Measurements from ENCODE around the gene AP2M1. TPM values are rescaled to one million over a fixed set of nuclear protein-coding genes. Genes with fewer than 3 reads are reported as not detected.
A peak's percentile ranks its signal among the peaks of the same experiment; 100 is the strongest.

Gene AP2M1
- total RNA-seq, 1 donor from 2014 or later = 389 TPM

DNA sequence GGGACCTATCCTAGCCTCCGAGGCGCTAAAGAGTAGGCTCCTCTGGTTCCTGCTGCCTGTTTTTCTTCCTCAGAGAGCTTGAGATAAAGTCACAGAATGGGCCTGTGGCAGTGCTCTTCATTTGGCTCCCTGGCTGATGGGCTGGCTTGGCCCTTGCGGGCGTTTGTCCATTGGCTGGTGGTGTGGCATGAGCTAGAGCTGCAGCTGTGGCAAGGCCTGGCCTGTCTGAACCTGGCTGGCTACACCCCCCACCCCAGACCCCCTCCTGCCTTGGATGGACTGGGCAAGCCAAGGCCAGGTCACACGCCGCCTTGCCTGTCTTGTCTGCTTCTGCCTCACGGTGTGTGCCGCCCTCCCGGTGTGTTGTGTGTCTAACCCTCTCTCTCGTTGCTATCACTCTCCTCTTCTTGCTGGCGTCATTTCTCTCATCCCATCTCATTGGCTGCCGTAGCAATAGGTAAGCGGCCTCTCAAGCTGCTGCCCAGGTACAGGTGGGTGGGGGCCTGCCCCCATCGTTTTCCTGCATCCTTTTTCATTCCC, 3.2 kb downstream of the AP2M1 start:
- no peak for DNase-seq (ENCODE audit: low spot score)

DNA sequence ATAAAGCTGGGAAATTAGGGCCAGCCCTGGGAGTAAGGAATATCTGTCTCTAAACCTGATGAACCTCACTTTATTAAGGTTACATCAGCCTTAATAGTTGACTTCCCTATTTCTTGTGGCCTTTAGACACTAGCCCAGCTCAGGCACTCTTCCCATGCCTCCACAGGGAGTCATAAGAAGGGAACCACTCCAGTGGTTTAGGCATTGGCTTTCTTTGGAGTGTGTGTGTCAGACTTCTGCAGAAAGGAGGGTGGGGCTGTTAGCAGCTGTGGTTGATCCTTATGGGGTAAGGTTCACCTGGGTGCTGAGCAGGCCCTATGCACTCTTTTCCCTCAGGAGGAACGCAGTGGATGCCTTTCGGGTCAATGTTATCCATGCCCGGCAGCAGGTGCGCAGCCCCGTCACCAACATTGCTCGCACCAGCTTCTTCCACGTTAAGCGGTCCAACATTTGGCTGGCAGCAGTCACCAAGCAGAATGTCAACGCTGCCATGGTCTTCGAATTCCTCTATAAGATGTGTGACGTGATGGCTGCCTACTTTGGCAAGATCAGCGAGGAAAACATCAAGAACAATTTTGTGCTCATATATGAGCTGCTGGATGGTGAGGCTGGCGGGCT, 4.0 kb downstream of the AP2M1 start:
- no peak for DNase-seq (ENCODE audit: low spot score)

DNA sequence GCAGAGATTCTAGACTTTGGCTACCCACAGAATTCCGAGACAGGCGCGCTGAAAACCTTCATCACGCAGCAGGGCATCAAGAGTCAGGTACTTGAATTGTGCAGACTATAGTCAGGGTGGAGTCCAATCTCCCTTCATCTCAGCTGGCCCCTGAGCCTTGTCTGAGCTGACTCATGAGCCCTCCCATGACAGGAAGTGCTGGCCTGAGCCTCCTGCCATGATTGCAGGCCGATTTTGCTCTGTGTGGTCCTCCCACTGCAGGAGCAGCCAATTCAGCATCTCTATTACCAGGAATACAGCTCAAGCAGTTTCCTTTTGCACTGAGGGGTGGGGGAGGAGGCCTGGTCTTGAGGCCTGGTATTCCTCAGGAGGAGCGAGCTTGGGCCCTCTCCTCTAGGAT, 5.5 kb downstream of the AP2M1 start:
- no peak for DNase-seq (ENCODE audit: low spot score)

DNA sequence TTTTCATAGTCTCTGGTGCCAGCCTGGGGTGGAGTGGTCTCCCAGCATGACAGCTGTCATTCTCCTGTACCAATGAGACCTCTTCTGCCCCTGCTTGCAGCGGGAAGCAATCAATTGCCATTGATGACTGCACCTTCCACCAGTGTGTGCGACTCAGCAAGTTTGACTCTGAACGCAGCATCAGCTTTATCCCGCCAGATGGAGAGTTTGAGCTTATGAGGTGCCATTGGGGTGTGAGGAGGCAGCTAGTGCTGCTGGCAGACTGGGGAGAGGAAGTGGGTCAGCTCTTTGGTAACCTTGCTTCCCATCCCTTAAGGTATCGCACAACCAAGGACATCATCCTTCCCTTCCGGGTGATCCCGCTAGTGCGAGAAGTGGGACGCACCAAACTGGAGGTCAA, 6.9 kb downstream of the AP2M1 start:
- DNase-seq (ENCODE audit: low spot score) = no peak

DNA sequence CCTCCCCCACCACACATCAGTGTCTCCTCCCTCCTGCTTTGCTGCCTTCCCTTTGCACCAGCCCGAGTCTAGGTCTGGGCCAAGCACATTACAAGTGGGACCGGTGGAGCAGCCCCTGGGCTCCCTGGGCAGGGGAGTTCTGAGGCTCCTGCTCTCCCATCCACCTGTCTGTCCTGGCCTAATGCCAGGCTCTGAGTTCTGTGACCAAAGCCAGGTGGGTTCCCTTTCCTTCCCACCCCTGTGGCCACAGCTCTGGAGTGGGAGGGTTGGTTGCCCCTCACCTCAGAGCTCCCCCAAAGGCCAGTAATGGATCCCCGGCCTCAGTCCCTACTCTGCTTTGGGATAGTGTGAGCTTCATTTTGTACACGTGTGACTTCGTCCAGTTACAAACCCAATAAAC, 9.0 kb downstream of the AP2M1 start:
- no peak for DNase-seq (ENCODE audit: low spot score)

DNA sequence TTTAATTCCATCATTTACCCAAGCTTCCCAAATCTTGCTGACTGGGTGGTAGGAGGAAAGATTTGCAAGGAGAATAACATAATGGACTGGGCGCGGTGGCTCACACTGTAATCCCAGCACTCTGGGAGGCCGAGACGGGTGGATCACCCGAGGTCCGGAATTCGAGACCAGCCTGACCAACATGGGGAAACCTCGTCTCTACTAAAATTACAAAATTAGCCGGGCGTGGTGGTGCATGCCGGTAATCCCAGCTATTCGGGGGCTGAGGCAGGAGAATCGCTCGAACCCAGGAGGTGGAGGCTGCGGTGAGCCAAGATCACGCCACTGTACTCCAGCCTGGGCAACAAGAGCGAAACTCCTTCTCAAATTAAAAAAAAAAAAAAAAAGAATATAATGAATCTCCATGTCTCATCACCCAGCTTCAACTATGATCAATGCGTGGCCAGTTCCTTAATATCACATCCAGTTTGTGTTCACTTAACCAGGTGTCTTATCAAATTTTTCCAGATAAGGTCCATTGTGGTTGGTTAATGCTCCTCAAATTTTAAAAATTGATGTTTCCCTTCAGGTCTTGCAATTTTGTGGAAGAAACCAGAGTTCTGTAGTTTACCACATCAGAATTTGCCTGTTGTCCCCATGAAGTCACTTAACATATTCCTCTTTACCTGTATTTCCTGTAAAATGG, 10.0 kb downstream of the AP2M1 start:
- DNase-seq (ENCODE audit: low spot score) = no peak

DNA sequence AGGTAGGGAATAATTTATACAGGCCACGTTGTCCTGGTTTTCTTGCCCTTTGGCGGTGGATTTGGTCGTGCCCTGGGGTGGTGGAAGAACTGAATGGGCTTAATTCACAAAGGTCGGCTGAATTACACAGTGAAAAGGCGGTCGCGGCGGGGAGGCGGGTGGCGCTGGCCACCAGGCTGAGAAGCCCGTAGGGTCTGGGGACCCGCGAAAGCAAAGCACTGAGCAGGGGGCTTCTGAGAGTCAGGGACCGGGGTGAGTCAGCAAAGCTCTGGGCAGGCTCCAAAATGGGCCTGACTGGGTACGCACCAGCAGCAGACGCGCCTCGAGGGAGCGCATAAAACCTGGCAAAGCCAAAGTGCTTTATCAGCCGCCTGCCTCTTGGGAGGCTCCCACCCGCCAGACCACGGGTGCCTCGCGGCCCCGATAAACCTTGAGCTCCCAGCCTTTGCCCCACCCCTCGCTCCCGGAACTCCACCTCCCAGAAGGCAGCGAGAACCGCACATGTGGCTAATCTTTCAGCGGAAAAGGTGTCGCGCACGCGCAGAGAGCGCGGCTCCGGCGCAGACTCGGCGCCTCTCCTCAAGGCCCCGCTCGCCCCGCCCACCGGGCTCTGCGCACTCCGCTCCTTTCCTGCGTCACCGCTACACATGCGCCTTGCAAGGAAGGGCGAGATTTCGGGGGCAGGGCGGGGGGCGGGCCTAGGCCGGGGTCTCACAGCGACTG, 11.0 kb downstream of the AP2M1 start:
- peak; percentile 100 for DNase-seq (ENCODE audit: low spot score)

DNA sequence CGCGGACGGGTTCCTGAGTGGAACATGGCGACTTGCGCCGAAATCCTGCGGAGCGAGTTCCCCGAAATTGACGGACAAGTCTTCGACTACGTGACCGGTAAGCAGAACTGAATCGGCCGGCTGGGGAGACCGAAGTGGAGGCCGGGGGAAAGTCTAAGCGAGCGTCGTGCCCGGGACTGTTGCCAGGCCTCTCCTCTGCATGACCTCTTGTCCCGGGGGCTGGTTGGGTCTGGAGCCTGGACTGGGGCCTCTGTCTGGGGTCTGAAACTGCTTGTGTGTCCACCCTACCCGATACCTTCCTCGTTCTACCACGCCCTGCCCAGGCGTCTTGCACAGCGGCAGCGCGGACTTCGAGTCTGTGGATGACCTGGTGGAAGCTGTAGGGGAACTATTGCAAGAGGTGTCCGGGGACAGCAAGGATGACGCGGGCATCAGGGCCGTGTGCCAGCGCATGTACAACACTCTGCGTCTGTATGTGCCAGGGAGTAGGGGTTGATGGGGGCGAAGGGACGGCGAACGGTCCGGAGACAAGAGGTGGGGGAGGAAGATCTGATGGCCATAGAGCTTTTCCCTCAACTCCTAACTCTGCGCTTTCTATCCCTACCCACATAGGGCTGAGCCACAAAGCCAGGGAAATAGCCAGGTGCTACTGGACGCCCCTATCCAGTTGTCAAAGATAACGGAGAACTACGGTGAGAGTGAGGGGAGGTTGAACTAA, 11.7 kb downstream of the AP2M1 start, which contains the start of gene ABCF3:
ABCF3 (plus strand) TSS at position 16 of the 718 bp plus-strand sequence; CDS start at position 25, 9 bp downstream.
- no peak for DNase-seq (ENCODE audit: low spot score)

DNA sequence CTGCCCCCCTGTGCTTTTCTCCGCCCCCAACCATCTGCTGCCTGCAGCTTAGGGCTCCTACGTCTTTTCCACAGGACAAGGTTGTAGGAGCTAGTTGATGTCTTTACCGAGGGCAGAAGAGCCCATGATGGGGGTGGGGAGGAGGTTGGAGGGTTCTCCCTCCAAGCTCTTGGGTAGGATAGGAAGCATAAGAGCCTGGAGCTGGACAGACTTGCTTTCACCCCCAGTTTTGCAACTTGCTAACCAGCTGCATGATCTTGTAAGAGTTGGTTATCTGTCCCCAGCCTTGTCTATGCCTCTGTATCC, 12.2 kb downstream of the AP2M1 start:
- no peak for DNase-seq (ENCODE audit: low spot score)

DNA sequence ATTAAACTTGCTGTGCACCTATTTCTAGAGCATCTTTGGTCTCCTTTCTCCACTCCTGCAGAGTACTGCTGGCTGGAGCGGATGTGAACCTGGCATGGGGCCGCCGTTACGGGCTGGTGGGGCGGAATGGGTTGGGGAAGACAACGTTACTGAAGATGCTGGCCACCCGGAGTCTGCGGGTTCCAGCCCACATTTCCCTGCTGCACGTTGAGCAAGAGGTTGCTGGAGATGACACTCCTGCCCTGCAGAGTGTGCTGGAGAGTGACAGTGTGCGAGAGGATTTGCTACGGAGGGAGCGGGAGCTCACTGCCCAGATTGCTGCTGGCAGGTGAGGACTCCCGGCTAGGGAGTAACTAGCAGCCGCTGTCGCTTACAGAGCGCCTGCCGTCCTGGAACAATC, 13.4 kb downstream of the AP2M1 start:
- no peak for DNase-seq (ENCODE audit: low spot score)

DNA sequence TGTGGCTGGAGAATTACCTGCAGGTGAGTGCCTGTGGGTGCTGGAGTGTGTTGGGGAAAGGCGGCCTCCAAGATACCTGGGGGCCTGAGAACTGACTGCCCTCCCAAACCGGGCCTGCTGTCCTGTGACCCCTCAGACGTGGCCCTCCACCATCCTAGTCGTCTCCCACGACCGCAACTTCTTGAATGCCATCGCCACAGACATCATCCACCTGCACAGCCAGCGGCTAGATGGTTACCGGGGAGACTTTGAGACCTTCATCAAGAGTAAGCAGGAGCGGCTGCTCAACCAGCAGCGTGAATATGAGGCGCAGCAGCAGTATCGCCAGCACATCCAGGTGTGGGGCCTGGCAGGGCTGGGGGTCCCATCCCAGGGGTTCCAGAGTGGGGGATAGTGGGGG, 14.8 kb downstream of the AP2M1 start:
- DNase-seq (ENCODE audit: low spot score) = peak; percentile 87

DNA sequence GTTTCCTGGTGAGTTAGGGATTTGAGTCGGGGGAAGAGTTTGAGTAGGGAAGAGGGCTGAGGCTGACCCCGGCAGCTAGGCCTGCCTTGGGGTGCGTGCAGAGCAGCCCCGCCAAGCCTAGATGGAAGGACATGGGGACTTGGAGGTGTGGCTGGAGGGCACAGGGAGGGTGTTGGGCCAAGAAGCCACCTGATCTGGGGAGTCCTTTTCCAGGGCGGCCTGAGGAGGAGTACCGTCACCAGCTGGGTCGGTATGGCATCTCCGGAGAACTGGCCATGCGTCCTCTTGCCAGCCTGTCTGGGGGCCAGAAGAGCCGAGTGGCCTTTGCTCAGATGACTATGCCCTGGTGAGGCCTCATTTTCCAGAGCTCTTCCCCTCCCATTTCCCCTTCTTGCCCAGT, 18.2 kb downstream of the AP2M1 start:
- DNase-seq (ENCODE audit: low spot score) = no peak

DNA sequence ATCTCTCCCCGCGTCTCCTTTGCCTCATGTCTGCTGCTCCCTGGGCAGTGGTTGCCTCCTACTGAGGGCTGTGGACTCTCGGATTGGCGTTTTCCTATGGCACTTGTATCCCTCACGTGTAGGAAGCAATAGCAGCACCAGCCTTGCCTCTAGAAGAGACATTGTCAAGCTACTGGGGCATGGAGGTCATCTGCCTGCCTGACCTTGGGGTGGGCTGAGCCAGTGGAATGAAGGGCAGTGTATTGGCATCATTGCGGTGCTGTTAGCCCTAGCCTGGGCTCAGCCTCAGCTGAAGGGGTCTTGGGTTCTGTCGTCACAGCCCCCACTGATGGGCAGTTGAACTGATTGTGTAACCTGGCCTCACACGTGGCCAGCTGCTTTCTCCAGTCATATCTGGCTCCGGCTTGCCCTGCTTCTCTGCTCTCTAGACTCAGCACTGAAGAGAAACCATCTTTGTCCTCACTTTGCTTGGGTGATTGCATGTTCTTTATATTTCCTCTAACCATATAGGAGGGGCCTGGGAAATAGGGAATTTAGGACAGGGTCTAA, 19.4 kb downstream of the AP2M1 start:
- DNase-seq (ENCODE audit: low spot score) = no peak

DNA sequence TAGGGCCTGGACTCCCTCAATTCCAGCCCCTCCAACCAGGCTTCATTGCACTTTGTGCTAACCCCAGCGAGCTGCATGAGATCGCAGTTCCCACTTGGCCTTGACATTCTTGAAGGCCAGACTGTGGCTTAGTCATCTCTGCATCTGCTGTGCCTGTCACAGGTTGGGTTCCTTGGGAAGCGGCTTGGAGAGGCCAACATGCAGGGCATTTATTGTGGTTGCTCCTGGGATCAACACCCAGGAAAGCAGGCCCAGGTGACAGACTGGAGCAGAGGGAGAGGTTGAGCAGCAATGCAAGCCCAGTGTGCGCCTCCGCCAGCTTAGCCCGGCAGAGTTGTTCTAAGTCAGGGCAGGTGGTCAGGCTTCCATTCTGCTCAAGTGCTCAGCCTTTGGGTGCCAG, 21.9 kb downstream of the AP2M1 start:
- no peak for DNase-seq (ENCODE audit: low spot score)

DNA sequence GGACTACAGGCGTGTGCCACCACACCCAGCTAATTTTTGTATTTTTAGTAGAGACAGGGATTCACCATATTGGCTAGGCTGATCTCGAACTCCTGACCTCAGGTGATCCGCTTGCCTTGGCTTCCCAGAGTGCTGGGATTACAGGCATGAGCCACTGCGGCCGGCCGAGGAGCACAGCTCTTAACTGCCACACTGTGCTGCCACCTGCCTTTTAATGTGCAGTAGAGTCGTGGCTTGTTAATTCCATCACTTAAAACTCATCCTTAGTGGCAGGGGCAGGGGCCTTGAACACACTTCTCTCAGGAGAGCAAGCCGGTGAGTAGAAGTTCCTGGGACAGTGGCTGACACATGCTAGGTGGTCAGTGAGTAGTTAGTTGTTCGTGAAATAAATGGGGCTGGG, 23.9 kb downstream of the AP2M1 start:
- no peak for DNase-seq (ENCODE audit: low spot score)

DNA sequence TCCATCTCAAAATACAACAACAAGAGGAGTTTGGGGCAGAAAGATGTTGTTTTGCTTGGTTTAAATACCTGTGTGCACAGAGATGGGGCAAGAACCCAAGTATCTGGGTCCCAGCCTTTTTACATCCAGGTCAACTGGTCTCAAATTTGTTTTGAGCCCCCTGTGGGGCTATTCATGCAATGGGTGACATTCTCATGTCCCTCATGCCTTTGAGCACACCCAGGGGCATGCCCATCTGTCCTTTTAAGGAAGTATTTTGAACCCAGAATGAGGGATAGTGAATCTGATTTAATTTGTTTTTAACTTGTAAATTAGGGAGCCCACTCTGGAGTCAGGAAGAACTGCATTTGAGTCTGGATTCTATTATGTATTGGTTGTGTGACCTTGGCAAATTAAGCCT, 26.2 kb downstream of the AP2M1 start:
- no peak for DNase-seq (ENCODE audit: low spot score)

DNA sequence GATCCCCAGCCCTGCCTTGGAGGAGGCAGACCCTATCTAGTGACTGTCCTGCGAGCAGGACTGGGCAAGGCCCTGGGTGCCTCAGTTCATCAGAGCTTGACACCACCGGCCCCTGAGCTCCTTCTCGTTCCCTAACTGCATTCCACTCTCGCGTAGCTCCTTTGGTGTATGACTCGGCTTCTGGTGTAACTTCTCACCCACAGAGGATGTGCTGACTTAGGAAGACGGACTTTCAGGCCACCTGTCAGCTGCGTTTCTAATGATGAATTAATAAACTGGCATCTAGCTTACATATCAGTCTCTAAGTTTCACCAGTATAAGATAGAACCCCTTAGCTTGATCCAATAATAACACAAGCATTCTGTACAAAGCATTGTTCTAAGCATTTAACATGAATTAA, 28.9 kb downstream of the AP2M1 start:
- no peak for DNase-seq (ENCODE audit: low spot score)

DNA sequence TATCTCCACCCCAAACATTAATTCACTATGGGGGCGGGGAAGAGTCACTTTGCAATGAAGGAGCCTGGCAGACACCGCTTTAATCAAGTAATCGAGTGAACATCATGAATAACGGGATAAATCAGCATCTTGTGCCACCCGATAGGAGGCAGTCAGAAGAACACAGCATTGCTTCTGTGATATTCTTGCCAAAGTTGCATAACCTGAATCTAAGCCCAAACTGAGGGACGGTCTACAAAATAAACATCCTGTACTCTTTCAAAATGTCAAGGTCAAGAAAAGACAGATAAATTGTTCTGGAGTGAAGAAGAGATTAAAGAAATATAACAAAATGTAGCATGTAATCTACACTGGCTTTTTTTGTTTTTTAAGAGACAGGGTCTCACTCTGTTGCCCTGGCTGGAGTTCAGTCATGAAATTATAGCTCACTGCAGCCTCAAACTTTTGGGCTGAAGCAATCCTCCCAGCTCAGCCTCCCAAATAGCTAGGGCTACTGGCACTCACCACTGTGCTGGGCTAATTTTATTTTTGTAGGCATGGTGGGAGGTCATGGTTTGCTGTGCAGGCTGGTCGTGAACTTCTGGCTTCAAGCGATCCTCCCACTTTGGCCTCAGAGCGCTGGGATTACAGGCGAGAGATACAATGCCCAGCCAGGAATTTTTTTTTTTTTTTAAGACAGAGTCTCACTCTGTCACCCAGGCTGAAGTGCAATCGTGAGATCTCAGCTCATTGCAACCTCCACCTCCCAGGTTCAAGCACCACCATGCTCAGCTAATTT, 34.7 kb downstream of the AP2M1 start:
- DNase-seq (ENCODE audit: low spot score) = no peak

DNA sequence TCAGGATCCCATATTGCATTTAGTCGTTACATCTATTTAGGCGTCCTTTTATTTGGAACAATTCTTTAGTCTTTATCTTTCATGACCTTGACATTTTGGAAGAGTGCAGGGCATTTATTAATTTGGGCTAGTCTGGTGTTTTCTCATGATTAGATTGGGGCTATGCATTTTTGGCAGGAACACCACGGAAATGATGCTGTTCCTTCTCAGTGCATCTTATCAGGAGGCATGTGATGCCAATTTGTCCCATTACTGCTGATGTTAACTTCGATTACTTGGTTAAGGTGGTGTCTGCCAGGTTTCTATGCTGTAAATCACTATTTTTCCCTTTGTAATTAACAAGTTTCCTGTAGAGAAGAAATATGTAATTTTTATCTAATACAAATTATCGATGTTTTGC, 36.6 kb downstream of the AP2M1 start:
- no peak for DNase-seq (ENCODE audit: low spot score)

DNA sequence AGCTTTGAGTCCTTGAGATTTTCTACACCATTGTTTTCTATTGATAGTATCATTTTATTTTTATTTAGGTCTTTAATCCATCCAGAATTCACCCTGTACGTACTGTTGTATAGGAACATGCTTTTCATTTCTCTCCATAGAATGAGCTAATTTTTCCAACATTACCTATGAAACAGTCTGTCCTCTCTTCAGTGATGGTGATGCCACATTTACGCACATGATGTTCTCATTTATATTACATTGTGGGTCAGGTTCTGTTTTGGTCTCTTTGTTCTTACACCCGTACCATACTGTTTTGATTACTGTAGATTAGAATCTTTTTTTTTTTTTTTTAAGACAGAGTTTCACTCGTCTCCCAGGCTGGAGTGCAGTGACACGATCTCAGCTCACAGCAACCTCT, 37.1 kb downstream of the AP2M1 start:
- no peak for DNase-seq (ENCODE audit: low spot score)

DNA sequence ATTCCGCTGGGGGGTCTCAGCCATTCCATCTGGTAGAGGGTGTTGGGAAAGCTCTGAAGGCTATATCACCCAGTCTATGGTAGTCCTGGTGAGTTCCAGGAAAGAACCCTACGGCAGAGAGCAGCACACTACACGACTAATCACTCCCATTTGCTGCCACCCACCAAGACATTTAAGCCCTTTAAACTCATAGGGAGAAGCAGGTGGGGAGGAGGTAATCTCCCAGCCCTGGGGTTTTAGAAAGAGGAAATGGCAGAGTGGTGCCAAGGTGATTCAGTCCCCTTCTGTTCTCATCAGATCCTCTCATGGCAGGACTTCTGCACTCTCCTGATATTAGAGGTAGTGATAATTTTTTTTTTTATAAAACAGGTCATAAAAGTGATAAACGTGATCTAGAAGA, 44.2 kb downstream of the AP2M1 start:
- no peak for DNase-seq (ENCODE audit: low spot score)

All from mesenteric fat pad (tissue), 1 donor.